SK-N-MC (cell line): Measurements from ENCODE around the gene SNX2.

Source experiments
- EZH2 ChIP-seq: fragments of 200-600 bp; sonication (generic); IDR thresholded peaks from one replicate; pipeline ENCODE4 v1.6.1; 2017; ENCODE audit warnings: antibody characterized with exemption
- POLR2AphosphoS5 ChIP-seq: IDR thresholded peaks from 2 replicates; pipeline ENCODE4 v1.6.1; 2012; ENCODE audit warnings: mild to moderate bottlenecking, low read depth, low read length, borderline replicate concordance

GRCh38 chr5:122831984-122832383 lies 57.1 kb downstream of the SNX2 start:
- TF ChIP-seq EZH2 (no peak), POLR2AphosphoS5 (no peak)
